D721Med (cell line): Measurements from ENCODE around the gene OR6T1.

Experiments
- DNase-seq: peaks from one replicate; pipeline ENCODE4 v3.0.0; 2011; ENCODE audit warnings: low spot score; ENCODE audit not compliant: insufficient read length
- FAIRE-seq: peaks from 2 replicates; lab custom pipeline; 2011; peaks lifted over from hg19 to GRCh38; lab: Jason Lieb, UNC
- CTCF ChIP-seq: IDR thresholded peaks from 2 replicates; pipeline ENCODE4 v1.5.1; 2012; ENCODE audit warnings: mild to moderate bottlenecking, control low read depth; ENCODE audit not compliant: insufficient read depth; ENCODE audit errors: missing control alignments

Gene OR6T1, protein sequence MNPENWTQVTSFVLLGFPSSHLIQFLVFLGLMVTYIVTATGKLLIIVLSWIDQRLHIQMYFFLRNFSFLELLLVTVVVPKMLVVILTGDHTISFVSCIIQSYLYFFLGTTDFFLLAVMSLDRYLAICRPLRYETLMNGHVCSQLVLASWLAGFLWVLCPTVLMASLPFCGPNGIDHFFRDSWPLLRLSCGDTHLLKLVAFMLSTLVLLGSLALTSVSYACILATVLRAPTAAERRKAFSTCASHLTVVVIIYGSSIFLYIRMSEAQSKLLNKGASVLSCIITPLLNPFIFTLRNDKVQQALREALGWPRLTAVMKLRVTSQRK

GRCh38 chr11:123943738-123944137, at the start of gene OR6T1:
TSS of gene OR6T1 (minus strand) at chr11:123943838. CDS start at chr11:123943838, 0 bp downstream.
- TF ChIP-seq CTCF: no peak
- DNase-seq: no peak
- no peak for FAIRE-seq

- TF ChIP-seq CTCF: no peak
- no peak for DNase-seq
Observed at GRCh38 chr11:123979311-123979710, 35.7 kb upstream of the OR6T1 start.

GRCh38 chr11:123977731-123978347, 34.2 kb upstream of the OR6T1 start, which contains the start of gene OR10S1:
TSS of gene OR10S1 (minus strand) at chr11:123977781. CDS start at chr11:123977664, 117 bp downstream.
- DNase-seq (no peak), FAIRE-seq (no peak)
- TF ChIP-seq CTCF: no peak

More at GRCh38 chr11:123979311-123979710, 35.7 kb upstream of the OR6T1 start:
- no peak for FAIRE-seq

DNA sequence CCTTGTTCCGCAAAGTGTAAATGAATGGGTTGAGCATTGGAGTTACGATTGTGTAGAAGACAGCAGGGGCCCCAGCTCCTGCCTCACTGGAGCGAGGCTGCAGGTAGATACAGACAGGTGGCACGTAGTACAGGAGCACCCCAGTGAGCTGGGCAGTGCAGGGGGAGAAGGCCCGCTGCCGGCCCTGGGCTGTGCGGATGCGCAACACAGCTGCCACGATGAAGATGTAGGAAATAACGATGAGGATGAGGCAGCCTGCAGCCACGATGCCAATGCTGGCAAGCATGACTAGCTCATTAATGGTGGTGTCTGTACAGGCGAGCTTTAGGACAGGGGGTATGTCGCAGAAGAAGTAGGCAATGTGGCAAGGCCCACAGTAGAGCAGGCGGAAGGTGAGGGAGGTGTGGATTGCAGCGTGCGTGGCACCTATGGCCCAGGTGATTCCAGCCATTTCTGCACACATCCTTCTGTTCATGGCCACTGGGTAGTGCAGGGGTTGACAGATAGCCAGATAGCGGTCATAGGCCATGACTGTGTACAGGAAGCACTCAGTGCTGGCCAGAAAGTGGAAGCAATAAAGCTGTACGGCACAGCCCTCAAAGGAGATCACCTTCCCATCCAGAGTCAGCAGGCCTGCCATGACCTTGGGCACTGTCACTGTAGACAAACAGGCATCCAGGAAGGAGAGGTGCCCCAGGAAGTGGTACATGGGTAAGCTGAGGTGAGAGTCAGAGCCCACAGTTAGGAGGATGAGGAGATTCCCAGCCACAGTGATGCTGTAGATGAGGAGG, 33.3 kb upstream of the OR6T1 start:
- DNase-seq: no peak
- FAIRE-seq: no peak
- no peak for TF ChIP-seq CTCF

- DNase-seq (no peak), FAIRE-seq (no peak)
- no peak for TF ChIP-seq CTCF
Observed at GRCh38 chr11:123973816-123974215, 30.2 kb upstream of the OR6T1 start.

- TF ChIP-seq CTCF: no peak
- FAIRE-seq (no peak), DNase-seq (no peak)
Observed at GRCh38 chr11:123956752-123957151, 13.1 kb upstream of the OR6T1 start.
